GM12872 (cell line): Measurements from ENCODE around the gene POPDC3.

ENCODE experiments used
- CTCF ChIP-seq: IDR thresholded peaks from 3 replicates; pipeline ENCODE4 v1.5.1; 2011; ENCODE audit warnings: low read depth, mild to moderate bottlenecking, low read length, moderate library complexity; ENCODE audit not compliant: insufficient read depth

The POPDC3 gene

DNA sequence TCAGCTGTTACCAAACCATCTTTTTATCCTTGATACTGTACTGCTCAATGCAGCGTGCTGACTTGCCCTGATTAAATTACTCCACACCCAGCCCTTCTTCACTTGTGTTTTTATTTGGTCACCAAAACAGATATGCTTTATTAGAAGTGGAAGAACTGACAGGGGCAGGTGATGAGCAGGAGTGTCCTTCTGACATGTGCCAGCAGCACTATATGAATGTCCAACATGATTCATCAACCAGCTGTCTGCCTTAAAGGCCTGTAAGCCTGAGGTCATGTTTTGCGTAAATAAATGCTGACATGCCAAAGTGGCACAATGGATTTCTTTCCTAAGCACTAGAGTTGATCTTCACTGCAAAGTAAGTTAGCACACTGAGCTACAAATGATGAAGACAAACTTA, 15.4 kb downstream of the POPDC3 start:
- TF ChIP-seq CTCF, result no peak

- TF ChIP-seq CTCF, result no peak
Measured at GRCh38 chr6:105163183-105163582, 16.6 kb downstream of the POPDC3 start.

- no peak for TF ChIP-seq CTCF
Measured at GRCh38 chr6:105162377-105162776, 17.4 kb downstream of the POPDC3 start.

DNA sequence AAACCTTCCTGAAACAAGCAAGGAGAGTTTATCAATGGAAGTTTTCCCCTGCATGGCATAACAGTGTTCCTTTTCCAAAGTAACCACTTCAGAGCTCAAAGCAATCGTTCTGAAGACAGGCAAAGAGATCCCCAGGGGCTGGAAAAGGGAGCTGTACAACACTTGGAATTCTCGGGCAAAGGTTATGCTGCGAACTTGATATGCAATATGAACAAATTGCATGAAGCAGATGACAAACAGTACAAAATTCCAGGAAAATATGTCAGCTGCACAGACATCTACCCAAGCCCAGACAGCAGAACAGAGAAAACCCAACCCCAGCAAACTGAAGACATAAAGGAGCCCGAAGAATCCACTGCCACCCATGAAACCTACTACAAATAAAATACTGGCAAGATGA, 18.4 kb downstream of the POPDC3 start:
- TF ChIP-seq CTCF, result no peak

- TF ChIP-seq CTCF, result no peak
Measured at GRCh38 chr6:105153676-105154075, 26.1 kb downstream of the POPDC3 start.

GRCh38 chr6:105152880-105153279, 26.9 kb downstream of the POPDC3 start:
- no peak for TF ChIP-seq CTCF

DNA sequence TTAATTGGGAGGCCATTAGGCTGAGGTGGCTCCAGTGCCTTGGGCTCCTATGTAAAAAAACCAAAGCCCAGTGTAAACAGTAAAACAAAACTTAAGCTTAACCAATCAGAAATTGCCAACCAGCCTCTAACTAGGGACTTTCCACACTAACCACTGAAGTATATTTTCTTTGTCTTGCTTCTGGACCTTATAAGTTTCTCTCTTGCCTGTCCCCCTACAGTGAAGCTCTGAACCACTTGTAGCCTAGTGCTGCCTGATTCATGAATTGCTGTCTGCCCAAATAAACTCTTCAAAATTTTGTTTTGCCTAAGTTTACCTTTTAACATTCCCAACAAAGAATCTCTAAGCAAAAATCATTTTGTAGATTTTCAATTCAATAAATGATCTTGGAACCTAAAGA, 28.2 kb downstream of the POPDC3 start:
- no peak for TF ChIP-seq CTCF

DNA sequence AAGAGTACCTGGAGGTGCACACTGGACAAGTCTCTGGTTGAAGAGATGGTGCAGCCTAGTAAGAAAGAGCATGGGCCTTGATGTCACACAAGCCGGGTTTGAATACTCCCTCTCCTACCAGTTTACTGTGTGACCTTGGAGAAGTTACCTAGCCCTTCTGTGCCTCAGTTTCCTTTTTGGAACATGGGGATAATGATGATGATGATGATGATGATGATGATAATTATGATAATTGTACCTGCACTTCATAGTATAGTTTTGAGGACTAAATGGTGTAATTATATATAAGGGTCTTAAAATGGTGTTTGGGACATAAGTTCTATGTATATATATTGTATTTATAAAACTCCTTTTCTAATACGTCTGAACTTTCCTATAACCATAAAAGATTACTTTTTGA, 41.7 kb downstream of the POPDC3 start:
- no peak for TF ChIP-seq CTCF
